ENCODE results near the gene SACM1L.

SACM1L gene

DNA sequence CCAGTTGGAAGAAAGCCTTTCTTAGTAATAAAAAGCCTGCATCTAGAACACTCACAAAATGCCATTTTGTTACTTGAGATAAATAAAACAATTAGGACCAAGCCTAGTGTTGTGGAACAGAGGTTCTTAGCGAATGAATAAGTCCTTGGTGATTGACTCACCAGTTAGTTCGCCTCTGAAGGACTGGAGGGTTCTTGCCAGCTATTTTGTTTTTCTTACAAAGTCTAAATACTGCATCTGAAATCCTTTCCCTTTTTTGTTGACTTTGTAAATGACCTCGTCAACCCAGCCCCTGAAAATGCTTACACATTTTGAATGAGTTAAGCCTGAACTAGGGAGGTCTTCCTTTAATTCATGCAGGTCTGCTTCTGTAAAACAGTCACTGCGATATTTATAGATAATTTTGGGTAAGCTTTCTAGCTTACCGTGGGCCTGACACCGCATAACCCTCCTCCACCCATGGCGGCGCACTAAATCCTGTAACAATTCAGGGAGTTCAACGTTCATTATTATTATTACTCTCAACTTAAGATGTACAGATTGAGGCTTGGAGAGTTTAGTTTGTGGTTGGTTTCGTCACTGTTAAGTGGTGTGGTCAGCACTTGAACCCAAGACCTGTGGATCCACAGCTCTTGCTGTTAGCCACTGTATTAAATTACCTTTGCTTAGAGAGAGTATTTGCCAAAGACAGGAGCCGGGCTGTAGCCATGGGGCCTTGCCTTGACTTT, 45.0 kb upstream of the SACM1L start:
- Histone ChIP-seq H3K36me3 (no peaks in the 10 kb centered on the region), H3K9me3 (no peaks in the 10 kb centered on the region), H3K27me3 (no peaks in the 10 kb centered on the region), H3K4me1 (no peaks in the 10 kb centered on the region), H3K4me3 (ENCODE audit: low read depth, low read length) (no peak overlapping the region)
- no peak for DNase-seq
- TF ChIP-seq CTCF (IDR thresholded peaks at IDR 0.05; ENCODE audit: low read depth, low read length) = no peak

DNA sequence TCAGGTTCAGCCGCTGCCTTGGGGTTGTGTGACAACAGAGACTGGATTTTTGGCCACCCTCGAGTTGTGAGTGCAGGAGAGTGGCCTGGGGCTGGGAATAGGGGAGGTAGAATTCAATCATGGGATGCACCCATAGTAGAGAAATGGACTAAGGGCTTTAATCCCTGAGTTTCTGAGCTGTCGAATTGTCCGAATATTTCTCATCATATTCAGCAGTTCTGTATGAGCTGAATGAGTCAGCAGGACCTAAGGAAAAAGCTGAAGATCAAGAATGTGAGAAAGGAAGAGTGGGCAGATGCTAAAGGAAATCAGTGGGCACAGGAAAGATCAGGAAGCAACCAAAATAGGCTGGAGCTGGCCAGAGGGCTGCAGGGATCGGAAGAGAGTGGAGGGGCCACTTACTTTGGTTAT, 44.4 kb upstream of the SACM1L start:
- no peak for TF ChIP-seq CTCF (IDR thresholded peaks at IDR 0.05; ENCODE audit: low read depth, low read length)
- no peaks in the 10 kb centered on the region for H3K36me3 ChIP-seq
- H3K4me1 ChIP-seq = no peaks in the 10 kb centered on the region
- DNase-seq = no peak
- H3K4me3 ChIP-seq (ENCODE audit: low read depth, low read length) = no peak overlapping the region
- no peaks in the 10 kb centered on the region for H3K9me3 ChIP-seq
- no peaks in the 10 kb centered on the region for H3K27me3 ChIP-seq

DNA sequence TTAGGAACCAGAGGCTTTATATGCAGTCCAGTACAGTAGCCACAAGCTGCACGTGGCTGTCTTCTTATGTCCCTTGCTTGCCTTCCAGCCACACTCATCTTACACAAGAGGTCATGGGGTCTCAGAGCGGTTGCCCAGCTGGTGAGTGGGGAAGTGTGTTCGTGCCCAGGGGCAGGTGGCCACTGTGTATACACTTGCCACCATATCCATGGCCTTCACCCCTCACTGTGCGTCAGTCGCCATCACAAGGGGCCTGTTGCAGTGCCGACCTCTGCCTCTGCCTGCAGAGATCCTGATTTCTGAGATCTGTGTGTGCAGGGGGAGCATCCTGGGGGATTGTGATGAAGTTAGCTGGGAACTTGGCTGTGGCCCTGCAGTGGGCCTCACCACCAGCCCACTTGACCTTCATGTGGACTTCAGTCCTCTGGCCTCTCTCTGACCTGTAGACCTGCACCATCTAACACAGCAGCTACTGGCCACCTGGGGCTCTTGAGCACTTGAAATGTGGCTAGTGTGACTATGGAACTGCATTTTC, 43.1 kb upstream of the SACM1L start:
- no peaks in the 10 kb centered on the region for H3K9me3 ChIP-seq
- H3K4me3 ChIP-seq (ENCODE audit: low read depth, low read length) = no peak overlapping the region
- H3K27me3 ChIP-seq = no peaks in the 10 kb centered on the region
- H3K4me1 ChIP-seq = no peaks in the 10 kb centered on the region
- DNase-seq = no peak
- TF ChIP-seq CTCF (IDR thresholded peaks at IDR 0.05; ENCODE audit: low read depth, low read length) = no peak
- no peaks in the 10 kb centered on the region for H3K36me3 ChIP-seq

GRCh38 chr3:45647148-45647619, 42.0 kb upstream of the SACM1L start:
- Histone ChIP-seq H3K36me3 (no peaks in the 10 kb centered on the region), H3K9me3 (no peaks in the 10 kb centered on the region), H3K4me3 (ENCODE audit: low read depth, low read length) (no peak overlapping the region), H3K4me1 (no peaks in the 10 kb centered on the region), H3K27me3 (no peaks in the 10 kb centered on the region)
- no peak for DNase-seq
- no peak for TF ChIP-seq CTCF (IDR thresholded peaks at IDR 0.05; ENCODE audit: low read depth, low read length)

DNA sequence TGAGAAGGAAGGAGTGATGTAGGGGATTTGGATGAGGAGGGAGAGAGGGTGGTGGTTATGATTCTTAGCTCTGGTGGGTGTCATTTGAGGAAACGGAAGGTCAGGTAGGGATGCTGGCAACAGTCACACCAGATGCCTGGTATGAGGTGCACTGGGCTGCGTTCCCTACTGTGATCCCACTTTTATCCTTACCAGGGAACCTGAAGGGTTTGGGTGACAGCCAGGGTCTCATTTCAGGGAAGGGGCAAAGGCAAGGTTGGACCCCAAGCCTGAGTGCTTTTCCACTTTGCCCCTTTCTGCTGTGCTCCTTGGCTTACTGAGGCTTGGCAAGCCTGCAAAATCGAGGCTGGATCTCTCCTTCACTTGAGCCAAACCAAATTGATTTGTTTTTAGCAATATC, 36.0 kb upstream of the SACM1L start:
- no peaks in the 10 kb centered on the region for H3K9me3 ChIP-seq
- H3K36me3 ChIP-seq = no peaks in the 10 kb centered on the region
- no peaks in the 10 kb centered on the region for H3K4me1 ChIP-seq
- TF ChIP-seq CTCF (IDR thresholded peaks at IDR 0.05; ENCODE audit: low read depth, low read length) = no peak
- DNase-seq = no peak
- H3K4me3 ChIP-seq (ENCODE audit: low read depth, low read length) = no peak overlapping the region
- H3K27me3 ChIP-seq = no peaks in the 10 kb centered on the region

DNA sequence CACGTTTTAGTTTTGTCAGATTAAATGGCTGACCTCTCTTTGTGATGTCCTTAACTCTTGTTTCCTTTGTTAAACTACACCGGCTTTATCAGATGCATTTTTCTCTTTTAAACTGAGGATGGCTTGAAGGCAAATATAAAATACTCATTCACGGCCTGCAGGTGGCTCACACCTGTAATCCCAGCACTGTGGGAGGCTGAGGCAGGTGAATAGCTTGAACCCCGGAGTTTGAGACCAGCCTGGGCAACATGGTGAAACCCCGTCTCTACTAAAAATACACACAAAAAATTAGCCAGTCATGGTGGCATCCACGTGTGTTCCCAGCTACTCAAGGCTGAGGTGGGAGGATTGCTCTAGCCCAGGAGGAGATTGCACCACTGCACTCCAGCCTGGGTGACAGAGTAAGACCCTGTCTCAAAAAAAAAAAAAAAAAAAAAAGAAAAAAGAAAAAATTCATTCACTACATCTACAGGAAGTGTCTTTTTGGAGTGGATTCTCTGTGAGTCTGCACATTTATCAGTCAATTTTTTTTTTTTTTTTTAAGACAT, 34.7 kb upstream of the SACM1L start:
- H3K36me3 ChIP-seq = no peaks in the 10 kb centered on the region

More for the DNA sequence above, 34.7 kb upstream of the SACM1L start:
- no peak overlapping the region for H3K4me3 ChIP-seq (ENCODE audit: low read depth, low read length)
- H3K4me1 ChIP-seq = no peaks in the 10 kb centered on the region
- no peak for DNase-seq
- H3K9me3 ChIP-seq = no peaks in the 10 kb centered on the region
- TF ChIP-seq CTCF (IDR thresholded peaks at IDR 0.05; ENCODE audit: low read depth, low read length) = no peak
- no peaks in the 10 kb centered on the region for H3K27me3 ChIP-seq

Measured in BE2C (cell line).